ENCODE measurements around the gene ZMIZ2. TPM values are rescaled to one million over a fixed set of nuclear protein-coding genes. Genes with fewer than 3 reads are reported as not detected.
A peak's percentile ranks its signal among the peaks of the same experiment; 100 is the strongest.
"Not testable (repeated sequence)": the region's sequence is repeated elsewhere in the genome, so short reads cannot be mapped to it uniquely, and the experiment has no call there.

The ZMIZ2 gene
- total RNA-seq, 2 experiments from 2014 or later = 131 to 134 TPM

GRCh38 chr7:44771358-44771757 is 22.7 kb downstream of the ZMIZ2 start:
- peaks cover 9% of the 10 kb centered on the region for H3K36me3 Mint-ChIP-seq (ENCODE audit: low read depth)
- ATAC-seq = no peak
- peaks cover 31% of the 10 kb centered on the region for H3K4me1 Mint-ChIP-seq (ENCODE audit: low read depth)
- H3K27me3 Mint-ChIP-seq = no peaks in the 10 kb centered on the region
- POLR2A ChIA-PET = interaction anchor here (1.0 to 1.1 kb wide), 2 partner anchors 9 to 20 kb away, joined by 3 read pairs; no protein-coding TSS in a partner anchor
- CTCF ChIA-PET = no interaction called here
- no peaks in the 10 kb centered on the region for H3K9me3 Mint-ChIP-seq
- intact Hi-C loops (cut with micrococcal nuclease) = no loop called here
- H3K4me3 Mint-ChIP-seq = no peak overlapping the region
- no peak overlapping the region for H3K27ac Mint-ChIP-seq
- DNase-seq = no peak
- no peak for TF ChIP-seq CTCF (IDR thresholded peaks at IDR 0.05)

DNA sequence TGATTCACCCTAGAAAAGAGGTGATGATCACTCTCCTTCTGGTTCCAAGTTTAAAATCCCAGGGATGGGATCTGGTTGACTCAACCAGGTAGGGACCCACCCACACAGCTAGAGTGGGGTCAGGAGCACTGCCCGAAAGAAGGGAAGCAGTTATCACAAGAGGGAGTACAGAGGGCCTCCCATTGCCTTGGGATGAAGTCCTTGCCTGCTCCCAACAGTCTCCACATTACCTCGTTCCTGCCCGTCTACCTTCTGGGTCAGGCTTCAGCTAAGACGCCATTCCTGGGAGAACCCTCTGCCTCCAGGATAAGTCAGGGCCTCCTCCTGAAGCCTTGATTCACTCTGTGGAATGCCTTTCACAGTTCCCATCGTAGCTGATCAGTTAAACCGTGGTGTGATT is 23.8 kb downstream of the ZMIZ2 start:
- Mint-ChIP-seq H3K36me3 (ENCODE audit: low read depth) (peaks cover 8% of the 10 kb centered on the region), H3K9me3 (no peaks in the 10 kb centered on the region), H3K27me3 (no peaks in the 10 kb centered on the region), H3K4me3 (no peak overlapping the region), H3K27ac (no peak overlapping the region), H3K4me1 (ENCODE audit: low read depth) (peaks cover 30% of the 10 kb centered on the region)
- ChIA-PET POLR2A (interaction anchor here (0.6 to 1.2 kb wide), 7 partner anchors 9 to 645 kb away, joined by 3 to 5 read pairs (median 3); no protein-coding TSS in a partner anchor), CTCF (interaction anchor here (1.2 kb wide), 1 partner anchor 66 kb away, joined by 3 read pairs; no protein-coding TSS in a partner anchor)
- DNase-seq = no peak
- intact Hi-C loops (cut with micrococcal nuclease) = no loop called here
- no peak for TF ChIP-seq CTCF (IDR thresholded peaks at IDR 0.05)
- no peak for ATAC-seq

DNA sequence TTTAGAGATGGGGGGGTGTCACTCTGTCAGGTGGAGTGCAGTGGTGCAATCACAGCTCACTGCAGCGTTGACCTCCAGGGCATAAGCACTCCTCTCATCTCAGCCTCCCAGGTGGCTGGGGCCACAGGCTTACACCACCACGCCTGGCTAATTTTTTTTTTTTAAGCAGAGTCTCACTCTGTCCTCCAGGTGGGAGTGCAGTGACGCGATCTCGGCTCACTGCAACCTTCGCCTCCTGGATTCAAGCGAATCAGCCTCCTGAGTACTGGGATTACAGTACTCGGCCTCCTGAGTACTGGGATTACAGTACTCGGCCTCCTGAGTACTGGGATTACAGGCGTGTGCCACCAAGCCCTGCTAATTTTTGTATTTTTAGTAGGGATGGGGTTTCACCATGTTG is 24.2 kb downstream of the ZMIZ2 start:
- Mint-ChIP-seq H3K36me3 (ENCODE audit: low read depth) (peaks cover 4% of the 10 kb centered on the region), H3K27me3 (no peaks in the 10 kb centered on the region), H3K27ac (no peak overlapping the region), H3K9me3 (no peaks in the 10 kb centered on the region), H3K4me1 (ENCODE audit: low read depth) (peaks cover 26% of the 10 kb centered on the region), H3K4me3 (no peak overlapping the region)
- POLR2A ChIA-PET = interaction anchor here (0.6 to 1.2 kb wide), 7 partner anchors 10 to 645 kb away, joined by 3 to 5 read pairs (median 3); no protein-coding TSS in a partner anchor
- TF ChIP-seq CTCF (IDR thresholded peaks at IDR 0.05) = no peak
- CTCF ChIA-PET = interaction anchor here (1.2 kb wide), 1 partner anchor 65 kb away, joined by 3 read pairs; no protein-coding TSS in a partner anchor
- DNase-seq = no peak
- intact Hi-C loops (cut with micrococcal nuclease) = no loop called here
- ATAC-seq = peak; percentile 27

DNA sequence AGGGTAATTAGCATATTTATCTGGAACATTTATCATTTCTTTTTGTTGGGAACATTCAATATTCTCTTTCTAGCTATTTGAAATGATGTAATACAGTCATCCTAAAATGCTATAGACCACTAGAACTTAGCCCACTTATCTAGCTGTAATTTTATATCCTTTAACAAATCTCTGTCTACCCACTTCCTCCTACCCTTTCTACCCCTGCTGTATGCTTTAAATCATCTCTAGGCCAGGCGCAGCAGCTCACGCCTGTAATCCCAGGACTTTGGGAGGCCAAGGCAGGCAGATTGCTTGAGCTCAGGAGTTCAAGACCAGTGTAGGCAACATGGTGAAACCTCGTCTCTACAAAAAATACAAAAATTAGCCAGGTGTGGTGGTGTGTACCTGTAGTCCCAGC is 25.8 kb downstream of the ZMIZ2 start:
- not testable (repeated sequence) for DNase-seq, H3K27me3 Mint-ChIP-seq

DNA sequence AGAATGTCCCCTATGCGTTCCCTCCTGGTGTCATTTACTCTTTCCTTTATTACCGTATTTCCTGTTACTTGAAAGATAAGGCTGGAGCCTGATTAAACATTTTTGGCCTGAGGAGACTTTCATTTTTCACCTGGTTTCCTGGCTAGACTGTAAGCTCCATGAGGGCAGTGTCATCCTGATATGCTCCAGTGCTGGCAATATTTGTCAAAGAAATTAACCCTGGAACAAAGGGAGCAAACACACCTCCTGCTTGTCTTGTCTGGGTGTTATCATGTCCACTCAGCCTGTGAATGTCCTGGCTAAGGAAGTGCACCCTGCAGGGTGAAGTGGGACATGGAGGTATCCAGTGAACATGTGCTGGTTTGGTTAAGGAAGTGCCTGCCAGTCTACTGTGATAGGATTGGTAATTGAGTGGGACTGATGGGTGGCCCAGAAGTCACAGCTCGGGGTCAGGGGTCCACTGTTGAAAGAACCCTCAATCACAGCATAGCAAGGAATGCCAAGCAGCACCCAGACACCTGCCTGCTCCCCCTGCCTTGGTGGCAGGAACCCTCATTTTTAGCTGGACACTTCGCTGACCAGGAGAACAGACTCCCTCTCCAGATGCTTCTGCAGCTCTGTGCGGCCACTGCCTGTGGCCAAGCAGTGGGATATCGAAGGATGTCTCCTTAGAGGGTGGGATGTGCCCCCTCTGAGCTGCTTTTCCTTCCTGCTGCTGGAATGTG is 26.9 kb downstream of the ZMIZ2 start:
- ChIA-PET CTCF (no interaction called here), POLR2A (no interaction called here)
- no peaks in the 10 kb centered on the region for H3K27me3 Mint-ChIP-seq
- H3K36me3 Mint-ChIP-seq (ENCODE audit: low read depth) = no peaks in the 10 kb centered on the region
- H3K4me1 Mint-ChIP-seq (ENCODE audit: low read depth) = peaks cover 4% of the 10 kb centered on the region
- no peak overlapping the region for H3K4me3 Mint-ChIP-seq
- no peaks in the 10 kb centered on the region for H3K9me3 Mint-ChIP-seq
- no peak for TF ChIP-seq CTCF (IDR thresholded peaks at IDR 0.05)
- no peak for ATAC-seq
- DNase-seq = no peak
- no peak overlapping the region for H3K27ac Mint-ChIP-seq
- intact Hi-C loops (cut with micrococcal nuclease) = no loop called here

More for the DNA sequence above, 25.8 kb downstream of the ZMIZ2 start:
- H3K36me3 Mint-ChIP-seq (ENCODE audit: low read depth); H3K9me3 Mint-ChIP-seq; H3K4me3 Mint-ChIP-seq; H3K27ac Mint-ChIP-seq; intact Hi-C loops (cut with micrococcal nuclease); ATAC-seq: not testable (repeated sequence)
- ChIA-PET CTCF (interaction anchor here (1.2 kb wide), 2 partner anchors 15 to 362 kb away, joined by 3 to 4 read pairs; no protein-coding TSS in a partner anchor), POLR2A (interaction anchor here (0.7 to 1.3 kb wide), 3 partner anchors 24 to 1178 kb away, joined by 3 to 4 read pairs (median 4); no protein-coding TSS in a partner anchor)
- peaks cover 13% of the 10 kb centered on the region for H3K4me1 Mint-ChIP-seq (ENCODE audit: low read depth)

All from activated CD8-positive, alpha-beta T cell treated with anti-CD3 and anti-CD28 coated beads for 36 hours (primary cell).